Lung (tissue), 12 donors: ENCODE data around the gene TSPYL4. TPM values are rescaled to one million over a fixed set of nuclear protein-coding genes. Genes with fewer than 3 reads are reported as not detected.

Source experiments
- ATAC-seq: fragments of 200-7000 bp; cut with Tn5 transposase; one replicate; pipeline ENCODE4 v1.9.1; 2020; ENCODE audit warnings: moderate number of reproducible peaks; ENCODE audit not compliant: insufficient read depth, low FRiP score
- DNase-seq, 3 donors: peaks; one replicate each; pipeline ENCODE4 v3.0.0-alpha.2; 2013 to 2017
- H3K27ac ChIP-seq, 2 donors: one replicate each; pipeline ENCODE4 v1.5.1; 2013; ENCODE audit warnings: mild to moderate bottlenecking in 2 of 2, moderate library complexity in 2 of 2, control low read depth in 1 of 2, inconsistent platforms in 1 of 2, low read depth in 1 of 2, low read length in 1 of 2
- H3K27me3 ChIP-seq, 3 donors: one replicate each; pipeline ENCODE4 v1.5.1; 2013; ENCODE audit warnings: low read length in 2 of 3; ENCODE audit not compliant: control insufficient read depth in 3 of 3, insufficient read depth in 3 of 3
- H3K36me3 ChIP-seq, 4 donors: one replicate each; pipeline ENCODE4 v1.5.1; 2013; ENCODE audit warnings: low read length in 4 of 4, mild to moderate bottlenecking in 1 of 4, moderate library complexity in 1 of 4; ENCODE audit not compliant: control insufficient read depth in 4 of 4, insufficient read depth in 4 of 4
- H3K4me1 ChIP-seq, 5 donors: one replicate each; pipeline ENCODE4 v1.5.1; 2013; ENCODE audit warnings: low read length in 5 of 5, mild to moderate bottlenecking in 2 of 5, moderate library complexity in 1 of 5; ENCODE audit not compliant: control insufficient read depth in 5 of 5, insufficient read depth in 5 of 5
- H3K4me3 ChIP-seq: one replicate; pipeline ENCODE4 v1.5.1; 2013; ENCODE audit warnings: mild to moderate bottlenecking, control low read depth, moderate library complexity
- H3K9ac ChIP-seq, 2 donors: one replicate each; pipeline ENCODE4 v1.5.1; 2013; ENCODE audit warnings: low read length in 2 of 2, control low read depth in 1 of 2; ENCODE audit not compliant: insufficient read depth in 1 of 2
- H3K9me3 ChIP-seq, 4 donors: one replicate each; pipeline ENCODE4 v1.5.1; 2013; ENCODE audit warnings: low read length in 3 of 4, mild to moderate bottlenecking in 1 of 4, moderate library complexity in 1 of 4; ENCODE audit not compliant: control insufficient read depth in 4 of 4, insufficient read depth in 3 of 4
- WGBS, 2 donors: extraction: QIAGEN DNeasy Blood & Tissue Kit; methylation state at CpG; one replicate each; pipeline ENCODE4 v1.1.7; 2013; 5-methylcytosine and 5-hydroxymethylcytosine counted together
- polyA plus RNA-seq, 2 donors: library from polyadenylated mRNA; stranded (reverse); fragments of 200-250 nt; gene quantifications; one replicate each; pipeline ENCODE4 v1.2.1, GENCODE V29; 2013
- total RNA-seq, 2 donors: library from RNA; depleted of rRNA in 1 of 2; stranded (reverse); fragments of >200 nt in 1 of 2; gene quantifications; one replicate each; pipeline ENCODE4 v1.2.1, GENCODE V29; 2014 to 2021
- TF ChIP-seq, protein P1 (sequence below): IDR thresholded peaks from 2 replicates; pipeline ENCODE4 v1.5.1; 2012; ENCODE audit warnings: mild to moderate bottlenecking; ENCODE audit errors: control extremely low read depth, extremely low read depth
- donor health status: control.
- donor health status: control.
- donor health status: Bipolar disorder and iron deficiency.
- donor health status: healthy.
- donor health status: DM: yes; HTN: yes; CAD: no.

TSPYL4 gene
- total and polyA plus RNA-seq, 4 donors: 7.3 to 30.0 (median 11.9) TPM

- H3K9me3 ChIP-seq: no peaks in the 10 kb centered on the region
- WGBS, 2 donors: 90 to 92% methylated on average over 5 of the region's 5 CpGs
- DNase-seq: no peak
- peaks cover 5 to 31% (median 14%) of the 10 kb centered on the region in 5 donors for H3K4me1 ChIP-seq
- peak overlapping the region; percentile 87 to 100 for H3K9ac ChIP-seq
- peaks cover 0 to 22% (median 7%) of the 10 kb centered on the region in 4 donors for H3K36me3 ChIP-seq
- no peak overlapping the region for H3K4me3 ChIP-seq
- TF ChIP-seq, protein P1, sequence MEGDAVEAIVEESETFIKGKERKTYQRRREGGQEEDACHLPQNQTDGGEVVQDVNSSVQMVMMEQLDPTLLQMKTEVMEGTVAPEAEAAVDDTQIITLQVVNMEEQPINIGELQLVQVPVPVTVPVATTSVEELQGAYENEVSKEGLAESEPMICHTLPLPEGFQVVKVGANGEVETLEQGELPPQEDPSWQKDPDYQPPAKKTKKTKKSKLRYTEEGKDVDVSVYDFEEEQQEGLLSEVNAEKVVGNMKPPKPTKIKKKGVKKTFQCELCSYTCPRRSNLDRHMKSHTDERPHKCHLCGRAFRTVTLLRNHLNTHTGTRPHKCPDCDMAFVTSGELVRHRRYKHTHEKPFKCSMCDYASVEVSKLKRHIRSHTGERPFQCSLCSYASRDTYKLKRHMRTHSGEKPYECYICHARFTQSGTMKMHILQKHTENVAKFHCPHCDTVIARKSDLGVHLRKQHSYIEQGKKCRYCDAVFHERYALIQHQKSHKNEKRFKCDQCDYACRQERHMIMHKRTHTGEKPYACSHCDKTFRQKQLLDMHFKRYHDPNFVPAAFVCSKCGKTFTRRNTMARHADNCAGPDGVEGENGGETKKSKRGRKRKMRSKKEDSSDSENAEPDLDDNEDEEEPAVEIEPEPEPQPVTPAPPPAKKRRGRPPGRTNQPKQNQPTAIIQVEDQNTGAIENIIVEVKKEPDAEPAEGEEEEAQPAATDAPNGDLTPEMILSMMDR: no peak
- H3K27ac ChIP-seq: peak overlapping the region in 1 of 2 donors; percentile 60
- ATAC-seq: no peak
- no peaks in the 10 kb centered on the region for H3K27me3 ChIP-seq
Observed at GRCh38 chr6:116280933-116281316, 27.1 kb upstream of the TSPYL4 start.

GRCh38 chr6:116280161-116280932, 26.5 kb upstream of the TSPYL4 start:
- H3K4me1 ChIP-seq: peaks cover 5 to 35% (median 14%) of the 10 kb centered on the region in 5 donors

DNA sequence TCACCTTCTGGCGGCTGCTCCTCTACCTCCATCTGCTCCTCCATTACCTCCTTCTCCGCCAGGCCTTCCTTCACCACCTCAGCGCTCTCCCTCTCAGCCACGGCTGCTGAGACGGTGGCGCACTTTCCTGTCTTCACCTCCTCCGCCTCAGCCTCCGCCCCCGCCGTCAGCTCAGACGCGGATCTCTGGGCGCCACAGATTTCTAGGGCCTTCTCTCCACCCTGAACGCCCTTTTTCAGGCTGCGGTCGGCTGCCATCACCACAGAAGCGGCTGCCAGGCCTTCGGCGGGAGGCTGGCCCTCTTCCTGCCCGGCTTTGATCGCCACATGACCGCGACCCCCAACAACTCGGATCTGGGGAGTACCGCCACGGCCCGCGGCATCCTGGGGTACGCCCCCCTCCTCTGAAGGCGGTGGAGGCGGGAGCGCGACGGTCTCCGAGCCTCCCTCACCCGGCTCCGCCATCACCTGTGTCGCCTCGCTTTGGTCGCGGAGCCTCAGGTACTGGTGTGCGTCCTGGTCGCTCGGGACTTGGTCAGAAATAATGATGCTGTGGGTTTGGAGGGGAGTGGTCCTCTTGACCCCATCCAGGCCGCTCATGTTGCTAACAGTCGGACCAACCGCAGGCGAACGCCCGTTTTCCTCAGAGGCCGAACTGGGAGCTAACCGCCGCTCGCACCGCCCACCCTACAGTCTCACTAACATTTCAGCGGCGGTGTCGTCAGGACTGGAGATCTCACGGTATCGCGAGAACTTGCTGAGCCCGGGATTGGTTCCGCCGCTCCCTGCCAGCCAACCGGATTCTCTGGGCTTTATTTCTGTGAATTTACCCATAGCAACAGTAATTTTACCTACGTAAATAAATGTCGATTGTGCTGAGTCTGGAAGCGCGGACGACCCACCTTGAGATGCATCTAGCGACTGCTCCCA, 25.6 kb upstream of the TSPYL4 start, which contains the start of gene TSPYL1:
TSS of gene TSPYL1 (minus strand) at position 699 of the 929 bp plus-strand sequence. CDS start at position 599, 100 bp downstream.
- TF ChIP-seq, protein P1: no peak
- no peaks in the 10 kb centered on the region for H3K27me3 ChIP-seq
- peak within 1 kb of the TSS; percentile 87 to 100 for H3K9ac ChIP-seq
- peaks cover 0 to 25% (median 7%) of the 10 kb centered on the region in 4 donors for H3K36me3 ChIP-seq
- H3K9me3 ChIP-seq: no peaks in the 10 kb centered on the region
- WGBS, 2 donors: 0 to 1% methylated on average over 71 of the region's 71 CpGs
- peak within 1 kb of the TSS; percentile 96 for H3K4me3 ChIP-seq
- H3K27ac ChIP-seq: peak within 1 kb of the TSS; percentile 96 to 100
- DNase-seq (peak; percentile 99 to 100 (median 99)), ATAC-seq (peak; percentile 98)
- peaks cover 5 to 40% (median 14%) of the 10 kb centered on the region in 5 donors for H3K4me1 ChIP-seq

More at GRCh38 chr6:116280161-116280932, 26.5 kb upstream of the TSPYL4 start:
- H3K36me3 ChIP-seq: peaks cover 0 to 25% (median 7%) of the 10 kb centered on the region in 4 donors
- TF ChIP-seq, protein P1: no peak
- peak overlapping the region; percentile 61 for H3K4me3 ChIP-seq
- ATAC-seq (no peak), DNase-seq (peak; percentile 38 to 74 (median 66))
- H3K27me3 ChIP-seq: no peaks in the 10 kb centered on the region
- H3K9ac ChIP-seq: peak overlapping the region; percentile 87 to 100
- peak overlapping the region; percentile 88 to 100 for H3K27ac ChIP-seq
- WGBS, 2 donors: 14% methylated on average over 8 of the region's 8 CpGs
- no peaks in the 10 kb centered on the region for H3K9me3 ChIP-seq
